HEK293 (cell line): ENCODE data around the gene MASP1.

Source experiments
- MEIS1 ChIP-seq: sonication (generic); formaldehyde crosslinking; IDR thresholded peaks from 2 replicates; pipeline ENCODE4 v1.8.1; 2022; ENCODE audit warnings: missing genetic modification reagents, mild to moderate bottlenecking, borderline replicate concordance
- MYNN ChIP-seq: fragments of 450-650 bp; formaldehyde crosslinking; IDR thresholded peaks from 2 replicates; pipeline ENCODE4 v1.5.1; 2016; ENCODE audit warnings: missing biosample characterization, missing genetic modification characterization, borderline replicate concordance
- ZNF16 ChIP-seq: fragments of 450-650 bp; formaldehyde crosslinking; IDR thresholded peaks from 2 replicates; pipeline ENCODE4 v1.5.1; 2016; ENCODE audit warnings: low read depth, missing biosample characterization, missing genetic modification characterization
- ZNF266 ChIP-seq: fragments of 450-650 bp; formaldehyde crosslinking; IDR thresholded peaks from 2 replicates; pipeline ENCODE4 v1.5.1; 2016; ENCODE audit warnings: missing biosample characterization, missing genetic modification characterization, low read depth
- ZNF416 ChIP-seq: fragments of 450-650 bp; formaldehyde crosslinking; IDR thresholded peaks from 2 replicates; pipeline ENCODE4 v1.5.1; 2016; ENCODE audit warnings: missing biosample characterization, missing genetic modification characterization
- ZNF837 ChIP-seq: fragments of 450-650 bp; formaldehyde crosslinking; IDR thresholded peaks from 2 replicates; pipeline ENCODE4 v1.5.1; 2016; ENCODE audit warnings: missing biosample characterization, missing genetic modification characterization
- TF ChIP-seq, protein P1 (sequence below): fragments of 450-650 bp; formaldehyde crosslinking; IDR thresholded peaks from 2 replicates; pipeline ENCODE4 v1.5.1; 2016; ENCODE audit warnings: missing biosample characterization, missing genetic modification characterization
- TF ChIP-seq, protein P2 (sequence below): fragments of 450-650 bp; formaldehyde crosslinking; IDR thresholded peaks from 2 replicates; pipeline ENCODE4 v1.5.1; 2016; ENCODE audit warnings: missing biosample characterization, missing genetic modification characterization, low read depth
- TF ChIP-seq, protein P3 (sequence below): fragments of 450-650 bp; formaldehyde crosslinking; IDR thresholded peaks from 2 replicates; pipeline ENCODE4 v1.5.1; 2016; ENCODE audit warnings: missing biosample characterization, missing genetic modification characterization, low read depth

DNA sequence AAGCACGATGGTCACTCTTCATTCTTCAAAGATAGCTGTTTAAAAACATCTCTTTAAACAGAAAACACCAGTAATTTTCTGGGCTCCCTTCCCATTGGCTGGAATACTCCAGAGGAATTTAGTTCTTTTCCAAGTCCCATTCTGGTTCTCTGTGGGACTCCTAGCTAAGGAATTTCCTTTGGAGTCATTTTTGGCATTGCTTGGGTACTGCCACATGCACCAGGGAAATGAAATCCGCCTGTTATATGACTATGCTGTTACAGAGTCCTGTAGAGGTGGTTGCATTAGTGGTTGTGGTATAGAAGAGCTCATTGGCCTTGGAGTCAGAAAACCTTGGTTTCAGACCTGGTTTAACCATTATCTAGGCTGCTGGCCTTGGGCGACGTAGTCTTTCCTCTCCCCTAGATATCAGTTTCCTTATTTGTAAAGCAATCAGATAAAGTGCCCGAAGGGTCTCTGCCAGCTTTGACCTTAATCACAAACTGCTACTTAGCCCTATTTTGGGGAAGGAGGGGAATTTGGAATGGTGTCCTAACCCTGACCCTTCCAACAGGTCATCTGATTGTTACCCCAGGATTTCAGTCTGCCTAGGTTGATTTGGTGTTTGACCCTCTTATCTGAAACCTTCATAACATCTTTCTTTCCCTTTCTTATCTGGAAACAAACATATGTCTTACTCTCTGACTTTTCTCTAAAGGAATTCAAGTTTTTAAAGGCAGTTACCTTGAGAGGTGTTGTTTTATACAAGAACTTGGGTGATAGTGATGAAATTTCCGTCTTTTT is 80.8 kb downstream of the MASP1 start:
- TF ChIP-seq, protein P1, sequence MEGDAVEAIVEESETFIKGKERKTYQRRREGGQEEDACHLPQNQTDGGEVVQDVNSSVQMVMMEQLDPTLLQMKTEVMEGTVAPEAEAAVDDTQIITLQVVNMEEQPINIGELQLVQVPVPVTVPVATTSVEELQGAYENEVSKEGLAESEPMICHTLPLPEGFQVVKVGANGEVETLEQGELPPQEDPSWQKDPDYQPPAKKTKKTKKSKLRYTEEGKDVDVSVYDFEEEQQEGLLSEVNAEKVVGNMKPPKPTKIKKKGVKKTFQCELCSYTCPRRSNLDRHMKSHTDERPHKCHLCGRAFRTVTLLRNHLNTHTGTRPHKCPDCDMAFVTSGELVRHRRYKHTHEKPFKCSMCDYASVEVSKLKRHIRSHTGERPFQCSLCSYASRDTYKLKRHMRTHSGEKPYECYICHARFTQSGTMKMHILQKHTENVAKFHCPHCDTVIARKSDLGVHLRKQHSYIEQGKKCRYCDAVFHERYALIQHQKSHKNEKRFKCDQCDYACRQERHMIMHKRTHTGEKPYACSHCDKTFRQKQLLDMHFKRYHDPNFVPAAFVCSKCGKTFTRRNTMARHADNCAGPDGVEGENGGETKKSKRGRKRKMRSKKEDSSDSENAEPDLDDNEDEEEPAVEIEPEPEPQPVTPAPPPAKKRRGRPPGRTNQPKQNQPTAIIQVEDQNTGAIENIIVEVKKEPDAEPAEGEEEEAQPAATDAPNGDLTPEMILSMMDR, result no peak
- TF ChIP-seq, protein P2, sequence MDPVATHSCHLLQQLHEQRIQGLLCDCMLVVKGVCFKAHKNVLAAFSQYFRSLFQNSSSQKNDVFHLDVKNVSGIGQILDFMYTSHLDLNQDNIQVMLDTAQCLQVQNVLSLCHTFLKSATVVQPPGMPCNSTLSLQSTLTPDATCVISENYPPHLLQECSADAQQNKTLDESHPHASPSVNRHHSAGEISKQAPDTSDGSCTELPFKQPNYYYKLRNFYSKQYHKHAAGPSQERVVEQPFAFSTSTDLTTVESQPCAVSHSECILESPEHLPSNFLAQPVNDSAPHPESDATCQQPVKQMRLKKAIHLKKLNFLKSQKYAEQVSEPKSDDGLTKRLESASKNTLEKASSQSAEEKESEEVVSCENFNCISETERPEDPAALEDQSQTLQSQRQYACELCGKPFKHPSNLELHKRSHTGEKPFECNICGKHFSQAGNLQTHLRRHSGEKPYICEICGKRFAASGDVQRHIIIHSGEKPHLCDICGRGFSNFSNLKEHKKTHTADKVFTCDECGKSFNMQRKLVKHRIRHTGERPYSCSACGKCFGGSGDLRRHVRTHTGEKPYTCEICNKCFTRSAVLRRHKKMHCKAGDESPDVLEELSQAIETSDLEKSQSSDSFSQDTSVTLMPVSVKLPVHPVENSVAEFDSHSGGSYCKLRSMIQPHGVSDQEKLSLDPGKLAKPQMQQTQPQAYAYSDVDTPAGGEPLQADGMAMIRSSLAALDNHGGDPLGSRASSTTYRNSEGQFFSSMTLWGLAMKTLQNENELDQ, result no peak
- TF ChIP-seq ZNF16 (tag by site-specific recombination) (no peak), ZNF266 (no peak), MEIS1 (CRISPR knock-in tag) (no peak), ZNF837 (tag by site-specific recombination) (no peak), MYNN (tag by site-specific recombination) (no peak), ZNF416 (tag by site-specific recombination) (no peak)
- TF ChIP-seq, protein P3, sequence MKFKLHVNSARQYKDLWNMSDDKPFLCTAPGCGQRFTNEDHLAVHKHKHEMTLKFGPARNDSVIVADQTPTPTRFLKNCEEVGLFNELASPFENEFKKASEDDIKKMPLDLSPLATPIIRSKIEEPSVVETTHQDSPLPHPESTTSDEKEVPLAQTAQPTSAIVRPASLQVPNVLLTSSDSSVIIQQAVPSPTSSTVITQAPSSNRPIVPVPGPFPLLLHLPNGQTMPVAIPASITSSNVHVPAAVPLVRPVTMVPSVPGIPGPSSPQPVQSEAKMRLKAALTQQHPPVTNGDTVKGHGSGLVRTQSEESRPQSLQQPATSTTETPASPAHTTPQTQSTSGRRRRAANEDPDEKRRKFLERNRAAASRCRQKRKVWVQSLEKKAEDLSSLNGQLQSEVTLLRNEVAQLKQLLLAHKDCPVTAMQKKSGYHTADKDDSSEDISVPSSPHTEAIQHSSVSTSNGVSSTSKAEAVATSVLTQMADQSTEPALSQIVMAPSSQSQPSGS (tag by site-specific recombination), result no peak
